AG09309 (cell line): ENCODE data around the gene ADGRB3.

Source experiments
- DNase-seq: peaks from one replicate; pipeline ENCODE4 v3.0.0-alpha.2; 2010; ENCODE audit warnings: low read depth
- H3K4me3 ChIP-seq: 2 replicates; pipeline ENCODE4 v1.5.1; 2011; ENCODE audit warnings: mild to moderate bottlenecking, low read depth, low read length, moderate library complexity; ENCODE audit not compliant: control insufficient read depth
- TF ChIP-seq, protein P1 (sequence below): IDR thresholded peaks from 2 replicates; pipeline ENCODE4 v1.5.1; 2011; ENCODE audit warnings: mild to moderate bottlenecking, low read depth, low read length, inconsistent platforms; ENCODE audit not compliant: insufficient read depth, control insufficient read depth; ENCODE audit errors: missing control alignments

Gene ADGRB3

DNA sequence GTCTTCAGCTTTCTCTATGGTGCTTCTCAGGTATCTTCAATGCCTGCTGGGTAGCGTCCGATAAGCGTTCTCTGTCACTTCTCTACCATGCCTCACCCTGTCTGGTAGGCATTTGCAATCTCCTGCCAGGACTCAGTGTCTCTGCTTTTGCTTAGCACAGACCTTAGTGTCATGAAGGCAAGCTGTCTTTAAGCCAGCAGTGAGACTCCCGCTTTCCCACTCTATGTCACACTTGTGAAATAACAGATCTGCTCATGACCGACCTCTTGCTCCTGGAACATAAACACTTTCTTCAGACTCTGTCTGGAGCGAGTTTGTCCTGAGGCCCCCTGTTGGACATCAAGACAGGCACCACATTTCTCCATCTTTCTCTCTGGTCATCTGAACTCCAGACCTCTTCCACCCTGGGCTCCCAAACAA is 17.0 kb downstream of the ADGRB3 start:
- no peak for DNase-seq
- TF ChIP-seq, protein P1, sequence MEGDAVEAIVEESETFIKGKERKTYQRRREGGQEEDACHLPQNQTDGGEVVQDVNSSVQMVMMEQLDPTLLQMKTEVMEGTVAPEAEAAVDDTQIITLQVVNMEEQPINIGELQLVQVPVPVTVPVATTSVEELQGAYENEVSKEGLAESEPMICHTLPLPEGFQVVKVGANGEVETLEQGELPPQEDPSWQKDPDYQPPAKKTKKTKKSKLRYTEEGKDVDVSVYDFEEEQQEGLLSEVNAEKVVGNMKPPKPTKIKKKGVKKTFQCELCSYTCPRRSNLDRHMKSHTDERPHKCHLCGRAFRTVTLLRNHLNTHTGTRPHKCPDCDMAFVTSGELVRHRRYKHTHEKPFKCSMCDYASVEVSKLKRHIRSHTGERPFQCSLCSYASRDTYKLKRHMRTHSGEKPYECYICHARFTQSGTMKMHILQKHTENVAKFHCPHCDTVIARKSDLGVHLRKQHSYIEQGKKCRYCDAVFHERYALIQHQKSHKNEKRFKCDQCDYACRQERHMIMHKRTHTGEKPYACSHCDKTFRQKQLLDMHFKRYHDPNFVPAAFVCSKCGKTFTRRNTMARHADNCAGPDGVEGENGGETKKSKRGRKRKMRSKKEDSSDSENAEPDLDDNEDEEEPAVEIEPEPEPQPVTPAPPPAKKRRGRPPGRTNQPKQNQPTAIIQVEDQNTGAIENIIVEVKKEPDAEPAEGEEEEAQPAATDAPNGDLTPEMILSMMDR, result no peak
- H3K4me3 ChIP-seq, result no peak overlapping the region

DNA sequence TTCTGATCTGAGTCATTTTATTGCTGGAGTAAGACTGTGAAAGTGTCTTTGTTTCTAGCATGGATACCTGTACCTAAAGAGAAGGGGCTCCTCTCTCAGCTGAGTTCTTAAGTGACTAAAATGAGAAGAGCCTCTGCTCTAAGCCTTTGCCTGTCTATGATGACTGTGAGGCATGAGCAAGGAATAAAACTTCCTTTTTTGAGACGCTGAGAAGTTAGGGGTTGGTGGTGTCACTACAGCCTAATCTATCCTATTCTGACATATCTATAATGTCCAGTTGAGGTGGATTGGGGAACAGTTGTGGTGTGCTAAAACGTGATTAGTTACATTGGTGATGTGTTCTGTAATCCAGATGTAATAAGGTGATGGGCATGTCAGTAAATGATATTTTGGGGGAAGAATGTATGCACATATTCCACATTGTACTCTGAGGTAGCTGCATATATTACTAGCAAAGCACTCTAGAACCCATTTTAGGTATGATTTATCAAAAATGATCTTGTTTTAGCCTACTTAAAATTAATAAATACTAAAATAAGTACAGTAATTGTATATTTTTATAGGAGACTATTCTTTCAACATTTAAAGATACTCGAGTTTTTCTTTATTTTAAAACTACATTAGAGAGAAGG is 18.1 kb downstream of the ADGRB3 start:
- no peak for DNase-seq
- TF ChIP-seq, protein P1, result no peak
- H3K4me3 ChIP-seq, result no peak overlapping the region

DNA sequence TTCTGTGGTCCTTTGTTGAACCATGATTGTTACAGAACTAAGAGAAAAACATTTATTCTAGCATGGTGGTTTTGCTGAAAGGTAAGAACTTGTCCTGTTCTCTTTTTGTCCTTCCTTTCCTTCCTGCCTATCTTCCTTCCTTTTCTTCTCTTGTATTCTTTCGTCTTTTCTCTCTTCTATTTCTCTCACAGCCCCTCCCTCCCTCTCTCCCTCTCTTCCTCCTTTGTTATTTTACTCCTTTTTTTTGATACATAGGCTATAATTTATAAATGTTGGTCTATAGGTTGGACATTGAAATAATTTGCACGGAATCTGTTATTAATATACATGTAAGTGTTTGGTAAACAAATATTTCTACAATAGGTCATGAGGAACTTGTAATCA is 18.6 kb downstream of the ADGRB3 start:
- DNase-seq, result no peak
- no peak overlapping the region for H3K4me3 ChIP-seq
- TF ChIP-seq, protein P1, result no peak

DNA sequence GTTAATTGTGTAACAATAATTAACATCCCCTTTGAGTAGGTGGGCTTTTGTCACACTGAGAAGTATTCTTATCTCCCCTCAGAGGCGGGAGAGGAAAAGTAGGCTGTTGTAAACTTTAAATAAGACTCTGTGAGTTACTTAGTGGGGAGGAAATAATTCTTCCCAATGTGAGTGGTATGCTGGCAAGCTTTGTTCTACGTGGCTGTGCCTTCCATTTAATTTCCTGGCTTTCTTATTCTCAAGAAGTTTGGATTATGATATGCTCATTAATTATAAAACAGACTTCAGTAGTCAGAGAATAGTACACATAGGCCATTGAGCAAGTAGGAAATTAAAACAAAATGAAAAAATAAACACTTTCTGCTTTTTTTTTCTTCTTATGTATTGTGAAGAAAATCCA is 19.1 kb downstream of the ADGRB3 start:
- TF ChIP-seq, protein P1, result no peak
- no peak overlapping the region for H3K4me3 ChIP-seq

DNA sequence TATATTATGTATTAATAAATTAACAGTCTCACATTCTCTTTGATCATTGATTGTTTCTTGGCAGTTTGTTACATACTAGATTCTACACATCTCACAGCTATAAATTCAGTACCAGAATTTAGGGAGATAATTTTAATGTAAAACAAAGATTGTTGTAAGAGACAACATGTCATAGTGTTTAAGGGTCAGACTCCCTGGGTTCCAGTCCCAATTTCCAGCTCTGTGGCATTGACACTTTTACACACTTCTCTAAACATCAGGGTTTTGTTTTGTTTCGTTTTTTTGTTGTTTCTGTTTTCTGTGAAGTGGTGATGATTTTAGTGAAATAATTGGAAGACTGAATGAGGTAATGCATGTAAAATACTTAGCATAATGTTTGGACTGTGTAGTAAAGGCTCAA is 19.9 kb downstream of the ADGRB3 start:
- no peak for DNase-seq
- no peak overlapping the region for H3K4me3 ChIP-seq
- TF ChIP-seq, protein P1, result no peak

More for the DNA sequence above, 19.1 kb downstream of the ADGRB3 start:
- DNase-seq, result no peak

DNA sequence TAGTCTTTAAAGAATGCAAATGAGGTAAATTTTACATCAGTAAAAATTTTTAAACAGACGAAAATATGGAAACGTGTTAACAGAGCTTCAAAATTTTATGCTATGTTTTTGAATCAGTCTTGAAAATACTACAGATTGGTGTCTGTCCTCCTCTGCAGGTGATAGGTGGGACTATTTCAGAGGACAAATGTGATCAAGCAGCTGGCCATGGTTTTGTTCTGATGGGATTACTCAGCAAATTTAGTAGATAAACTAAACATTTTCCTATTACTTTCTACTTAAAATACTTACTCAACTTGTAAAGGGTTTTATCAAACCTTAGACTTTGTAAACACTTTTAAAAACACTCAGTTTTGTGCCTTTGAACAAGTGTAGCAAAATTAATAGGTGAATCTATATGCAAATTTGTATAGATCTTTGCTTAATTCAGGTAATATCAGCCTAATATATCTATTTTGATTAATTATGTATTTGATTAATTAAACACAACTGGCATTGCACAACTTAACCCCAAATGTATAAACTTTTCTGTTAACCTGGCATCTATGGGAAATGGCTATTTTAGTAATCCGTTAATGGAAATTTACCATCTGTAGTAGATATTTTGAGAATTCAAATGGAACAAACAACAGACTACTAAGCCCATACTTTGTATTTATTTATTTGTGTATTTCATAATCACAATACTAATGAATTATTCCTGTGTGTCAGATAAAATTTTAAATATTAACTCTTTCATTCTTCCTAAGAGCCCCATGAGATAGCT is 22.5 kb downstream of the ADGRB3 start:
- no peak overlapping the region for H3K4me3 ChIP-seq
- no peak for DNase-seq
- TF ChIP-seq, protein P1, result no peak
